ENCODE data around the gene ELAPOR1. TPM values are rescaled to one million over a fixed set of nuclear protein-coding genes. Genes with fewer than 3 reads are reported as not detected.

Gene ELAPOR1
- total RNA-seq, 1 donor from 2014 or later: 27.4 TPM

GRCh38 chr1:109075531-109076490, 38.1 kb upstream of the ELAPOR1 start, which contains the start of gene TAF13:
TAF13 (minus strand) TSS chr1:109076003; CDS start chr1:109075947, 56 bp downstream.
- Mint-ChIP-seq H3K36me3 (peaks cover 11% of the 10 kb centered on the region), H3K27me3 (no peaks in the 10 kb centered on the region), H3K27ac (peak within 1 kb of the TSS; percentile 98), H3K4me1 (ENCODE audit: unreplicated experiment) (peaks cover 13% of the 10 kb centered on the region), H3K4me3 (peak within 1 kb of the TSS; percentile 97), H3K9me3 (no peaks in the 10 kb centered on the region)
- TF ChIP-seq, protein P1, sequence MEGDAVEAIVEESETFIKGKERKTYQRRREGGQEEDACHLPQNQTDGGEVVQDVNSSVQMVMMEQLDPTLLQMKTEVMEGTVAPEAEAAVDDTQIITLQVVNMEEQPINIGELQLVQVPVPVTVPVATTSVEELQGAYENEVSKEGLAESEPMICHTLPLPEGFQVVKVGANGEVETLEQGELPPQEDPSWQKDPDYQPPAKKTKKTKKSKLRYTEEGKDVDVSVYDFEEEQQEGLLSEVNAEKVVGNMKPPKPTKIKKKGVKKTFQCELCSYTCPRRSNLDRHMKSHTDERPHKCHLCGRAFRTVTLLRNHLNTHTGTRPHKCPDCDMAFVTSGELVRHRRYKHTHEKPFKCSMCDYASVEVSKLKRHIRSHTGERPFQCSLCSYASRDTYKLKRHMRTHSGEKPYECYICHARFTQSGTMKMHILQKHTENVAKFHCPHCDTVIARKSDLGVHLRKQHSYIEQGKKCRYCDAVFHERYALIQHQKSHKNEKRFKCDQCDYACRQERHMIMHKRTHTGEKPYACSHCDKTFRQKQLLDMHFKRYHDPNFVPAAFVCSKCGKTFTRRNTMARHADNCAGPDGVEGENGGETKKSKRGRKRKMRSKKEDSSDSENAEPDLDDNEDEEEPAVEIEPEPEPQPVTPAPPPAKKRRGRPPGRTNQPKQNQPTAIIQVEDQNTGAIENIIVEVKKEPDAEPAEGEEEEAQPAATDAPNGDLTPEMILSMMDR (conservative IDR thresholded peaks at IDR 0.05): peak; percentile 42
- DNase-seq (ENCODE audit: extremely low spot score, unreplicated experiment): peak; percentile 93

GRCh38 chr1:109078317-109078716, 35.6 kb upstream of the ELAPOR1 start:
- Mint-ChIP-seq H3K9me3 (no peaks in the 10 kb centered on the region), H3K4me3 (no peak overlapping the region), H3K27me3 (no peaks in the 10 kb centered on the region), H3K27ac (no peak overlapping the region), H3K4me1 (ENCODE audit: unreplicated experiment) (peaks cover 13% of the 10 kb centered on the region), H3K36me3 (peaks cover 4% of the 10 kb centered on the region)
- no peak for DNase-seq (ENCODE audit: extremely low spot score, unreplicated experiment)
- TF ChIP-seq, protein P1 (conservative IDR thresholded peaks at IDR 0.05): no peak

GRCh38 chr1:109079240-109079622, 34.7 kb upstream of the ELAPOR1 start:
- Mint-ChIP-seq H3K27me3 (no peaks in the 10 kb centered on the region), H3K36me3 (peaks cover 4% of the 10 kb centered on the region), H3K4me1 (ENCODE audit: unreplicated experiment) (peaks cover 13% of the 10 kb centered on the region), H3K9me3 (no peaks in the 10 kb centered on the region), H3K4me3 (no peak overlapping the region), H3K27ac (no peak overlapping the region)
- no peak for DNase-seq (ENCODE audit: extremely low spot score, unreplicated experiment)
- TF ChIP-seq, protein P1 (conservative IDR thresholded peaks at IDR 0.05): no peak

- peaks cover 7% of the 10 kb centered on the region for H3K4me1 Mint-ChIP-seq (ENCODE audit: unreplicated experiment)
- no peak overlapping the region for H3K4me3 Mint-ChIP-seq
- H3K9me3 Mint-ChIP-seq: no peaks in the 10 kb centered on the region
- TF ChIP-seq, protein P1 (conservative IDR thresholded peaks at IDR 0.05): no peak
- H3K27ac Mint-ChIP-seq: peak overlapping the region; percentile 51
- no peak for DNase-seq (ENCODE audit: extremely low spot score, unreplicated experiment)
- H3K36me3 Mint-ChIP-seq: peaks cover 3% of the 10 kb centered on the region
- no peaks in the 10 kb centered on the region for H3K27me3 Mint-ChIP-seq
Measured at GRCh38 chr1:109080441-109081082, 33.4 kb upstream of the ELAPOR1 start.

DNA sequence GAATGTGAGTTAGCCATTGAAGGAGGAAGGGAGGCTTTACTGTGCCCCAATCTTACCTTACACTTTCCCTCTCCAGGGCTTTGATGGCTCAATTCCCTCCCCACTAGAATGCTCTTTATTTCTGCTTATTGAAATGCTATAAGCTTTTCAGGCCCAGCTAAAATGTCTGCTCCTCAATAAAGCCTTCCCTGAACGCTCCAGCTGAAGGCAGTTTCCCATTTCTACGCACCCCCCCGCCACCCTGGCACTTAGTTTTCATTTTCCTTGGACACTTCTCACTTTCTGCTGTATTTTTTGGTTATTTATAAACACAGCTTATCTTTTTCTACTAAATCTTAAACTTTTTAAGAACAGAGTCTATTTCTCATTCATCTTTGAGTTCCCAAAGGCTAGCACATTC, 30.4 kb upstream of the ELAPOR1 start:
- no peaks in the 10 kb centered on the region for H3K36me3 Mint-ChIP-seq
- TF ChIP-seq, protein P1 (conservative IDR thresholded peaks at IDR 0.05): no peak
- H3K27ac Mint-ChIP-seq: peak overlapping the region; percentile 62
- H3K4me1 Mint-ChIP-seq (ENCODE audit: unreplicated experiment): no peaks in the 10 kb centered on the region
- DNase-seq (ENCODE audit: extremely low spot score, unreplicated experiment): no peak
- H3K9me3 Mint-ChIP-seq: no peaks in the 10 kb centered on the region
- no peak overlapping the region for H3K4me3 Mint-ChIP-seq
- no peaks in the 10 kb centered on the region for H3K27me3 Mint-ChIP-seq

Data from type B pancreatic cell (in vitro differentiated cells).